IPS-15b (cell line): Measurements from ENCODE around the gene FXYD7.
A peak's percentile ranks its signal among the peaks of the same experiment; 100 is the strongest.

ENCODE experiments used
- H3K27me3 ChIP-seq: one replicate; pipeline ENCODE4 v1.6.1; 2013; ENCODE audit warnings: low read length; ENCODE audit not compliant: control insufficient read depth, insufficient read depth
- H3K36me3 ChIP-seq: one replicate; pipeline ENCODE4 v1.6.1; 2013; ENCODE audit warnings: low read length; ENCODE audit not compliant: control insufficient read depth, insufficient read depth
- H3K4me1 ChIP-seq: one replicate; pipeline ENCODE4 v1.6.1; 2013; ENCODE audit warnings: mild to moderate bottlenecking, low read length; ENCODE audit not compliant: control insufficient read depth, insufficient read depth
- H3K4me3 ChIP-seq: one replicate; pipeline ENCODE4 v1.5.1; 2013; ENCODE audit warnings: low read depth, low read length
- H3K9ac ChIP-seq: one replicate; pipeline ENCODE4 v1.6.1; 2013; ENCODE audit warnings: low read depth, mild to moderate bottlenecking, low read length
- H3K9me3 ChIP-seq: one replicate; pipeline ENCODE4 v1.6.1; 2013; ENCODE audit warnings: mild to moderate bottlenecking, low read length; ENCODE audit not compliant: control insufficient read depth, insufficient read depth

FXYD7 gene

DNA sequence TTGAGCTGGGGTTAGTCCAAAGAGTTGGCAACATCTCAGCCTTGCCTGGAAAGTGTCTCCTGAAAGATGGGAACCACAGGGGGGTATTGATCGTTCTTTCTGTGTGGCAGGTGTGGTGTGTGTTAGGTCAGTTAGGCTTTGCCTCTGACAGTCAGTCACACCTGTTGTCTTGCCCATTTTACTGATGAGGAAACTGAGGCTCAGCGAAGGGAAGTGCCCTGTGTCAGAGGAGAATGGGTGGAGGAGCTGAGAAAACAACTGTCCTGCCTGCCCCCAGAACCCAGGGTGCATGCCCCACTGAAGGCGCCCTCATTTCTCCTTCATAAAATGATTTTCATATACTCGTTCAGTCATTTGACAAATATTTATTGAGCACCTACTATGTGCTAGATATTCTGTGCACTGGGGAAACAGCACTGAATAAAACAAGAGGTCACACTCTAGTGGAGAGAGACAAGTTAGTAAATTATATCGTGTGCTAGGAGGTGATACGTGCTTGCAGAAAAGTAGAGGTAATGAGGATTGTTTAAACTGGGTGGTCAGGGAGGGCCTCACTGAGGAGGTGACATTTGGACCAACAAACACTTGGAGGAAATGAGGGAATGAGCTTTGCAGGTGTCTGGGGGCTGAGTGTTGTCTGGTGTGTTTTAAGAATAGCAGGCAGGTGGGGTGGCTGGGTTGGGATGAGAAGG lies 13.1 kb downstream of the FXYD7 start:
- Histone ChIP-seq H3K36me3 (peaks cover 15% of the 10 kb centered on the region), H3K4me3 (peak overlapping the region; percentile 86), H3K9me3 (no peaks in the 10 kb centered on the region), H3K27me3 (no peaks in the 10 kb centered on the region), H3K9ac (no peak overlapping the region), H3K4me1 (peaks cover 14% of the 10 kb centered on the region)

DNA sequence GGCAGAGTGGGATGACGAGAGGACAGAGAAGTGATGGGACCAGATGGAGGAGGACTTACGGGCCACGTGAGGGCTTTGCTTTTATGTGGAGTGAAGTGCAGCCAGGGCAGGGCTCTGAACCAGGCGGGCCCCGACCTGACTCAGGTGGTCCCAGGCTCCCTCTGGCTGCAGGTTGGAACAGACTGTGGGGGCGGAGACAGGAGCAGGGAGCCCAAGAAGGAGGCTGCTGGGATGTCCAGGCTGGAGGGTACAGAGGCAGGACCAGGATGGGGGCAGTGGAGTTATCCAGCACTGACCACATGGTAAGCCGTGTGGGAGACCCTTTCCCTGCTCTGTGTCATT lies 13.6 kb downstream of the FXYD7 start:
- no peaks in the 10 kb centered on the region for H3K9me3 ChIP-seq
- no peaks in the 10 kb centered on the region for H3K27me3 ChIP-seq
- no peak overlapping the region for H3K9ac ChIP-seq
- H3K4me1 ChIP-seq: peaks cover 14% of the 10 kb centered on the region
- H3K4me3 ChIP-seq: no peak overlapping the region
- H3K36me3 ChIP-seq: peaks cover 17% of the 10 kb centered on the region

DNA sequence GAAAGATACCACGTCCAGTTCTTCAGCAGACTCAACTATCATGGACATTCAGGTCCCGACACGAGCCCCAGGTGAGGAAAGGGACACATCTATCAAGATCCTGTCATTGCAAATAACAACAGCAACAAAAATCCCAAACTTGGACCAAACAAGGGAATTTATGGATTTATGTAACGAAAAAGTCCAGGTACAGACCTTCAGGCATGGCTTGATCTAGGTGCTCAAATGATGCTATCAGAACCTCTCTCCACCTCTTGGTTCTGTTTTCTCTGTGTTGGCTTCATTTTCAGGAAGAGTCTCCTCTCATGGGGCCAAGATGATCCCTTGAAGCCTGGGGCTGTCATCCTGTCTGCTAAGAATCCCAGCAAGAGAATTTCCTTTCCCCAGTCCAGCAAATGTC lies 14.4 kb downstream of the FXYD7 start:
- H3K9me3 ChIP-seq: no peaks in the 10 kb centered on the region
- H3K4me1 ChIP-seq: peaks cover 14% of the 10 kb centered on the region
- no peaks in the 10 kb centered on the region for H3K27me3 ChIP-seq
- peaks cover 20% of the 10 kb centered on the region for H3K36me3 ChIP-seq
- no peak overlapping the region for H3K4me3 ChIP-seq
- no peak overlapping the region for H3K9ac ChIP-seq

DNA sequence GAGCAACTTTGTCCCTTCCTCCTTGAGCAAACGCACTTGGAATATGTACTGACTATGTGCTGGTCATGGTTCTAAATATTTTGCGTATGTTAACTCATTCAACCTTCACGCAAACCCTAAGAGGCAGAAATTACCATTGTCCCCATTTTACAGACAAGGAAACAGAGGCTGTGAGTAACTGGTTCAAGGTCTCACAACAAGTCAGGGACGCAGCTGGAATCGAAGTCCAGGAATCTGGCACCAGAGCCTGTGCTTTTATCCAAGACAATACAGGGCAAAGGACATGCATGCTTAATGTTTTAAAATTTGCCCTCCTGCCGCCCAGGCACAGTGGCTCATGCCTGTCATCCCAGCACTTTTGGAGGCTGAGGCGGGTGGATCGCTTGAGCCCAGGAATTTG lies 16.6 kb downstream of the FXYD7 start:
- no peak overlapping the region for H3K9ac ChIP-seq
- H3K4me3 ChIP-seq: no peak overlapping the region
- peaks cover 34% of the 10 kb centered on the region for H3K36me3 ChIP-seq
- H3K4me1 ChIP-seq: peaks cover 7% of the 10 kb centered on the region
- H3K27me3 ChIP-seq: no peaks in the 10 kb centered on the region
- no peaks in the 10 kb centered on the region for H3K9me3 ChIP-seq

DNA sequence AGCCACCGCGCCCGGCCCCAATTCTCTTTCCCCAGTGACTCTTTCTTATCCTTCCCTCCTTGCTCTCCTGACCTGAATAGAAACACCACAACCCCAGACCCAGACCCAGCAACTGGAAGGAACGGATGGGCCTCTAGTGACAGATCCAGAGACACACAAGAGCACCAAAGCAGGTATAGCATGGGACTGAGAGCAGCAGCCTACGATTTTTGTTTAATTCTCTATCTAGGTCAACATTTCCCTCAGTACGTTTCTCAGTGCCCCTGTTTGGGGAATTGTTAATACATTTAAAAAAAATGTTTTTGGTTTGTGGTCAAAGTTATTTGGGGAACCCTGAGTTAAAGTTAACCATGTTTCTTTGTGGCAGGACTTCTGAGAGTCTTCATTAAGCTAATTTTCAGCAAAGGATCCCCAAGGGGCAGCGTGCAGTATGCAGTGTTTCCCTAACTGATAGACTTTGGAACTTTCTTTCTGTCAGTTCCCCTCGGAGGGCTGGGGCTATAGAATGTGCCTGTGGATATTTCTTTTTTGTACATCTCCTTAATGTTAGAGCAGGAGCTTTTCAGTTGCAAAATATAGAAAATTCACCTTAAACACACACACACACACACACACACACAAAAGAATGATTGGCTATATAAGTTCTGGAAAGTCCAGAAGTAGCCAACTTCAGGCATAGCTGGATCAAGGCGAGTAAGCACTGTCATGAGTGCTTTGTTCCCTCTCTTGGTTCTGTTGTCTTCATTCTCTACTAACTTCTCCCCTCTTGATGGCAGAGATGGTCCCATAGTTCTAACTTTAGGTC lies 17.8 kb downstream of the FXYD7 start:
- Histone ChIP-seq H3K4me1 (peaks cover 5% of the 10 kb centered on the region), H3K36me3 (peaks cover 44% of the 10 kb centered on the region), H3K4me3 (no peak overlapping the region), H3K9me3 (no peaks in the 10 kb centered on the region), H3K9ac (no peak overlapping the region), H3K27me3 (no peaks in the 10 kb centered on the region)

- Histone ChIP-seq H3K27me3 (no peaks in the 10 kb centered on the region), H3K36me3 (peaks cover 50% of the 10 kb centered on the region), H3K9ac (no peak overlapping the region), H3K4me1 (no peaks in the 10 kb centered on the region), H3K4me3 (no peak overlapping the region), H3K9me3 (no peaks in the 10 kb centered on the region)
Measured at GRCh38 chr19:35161434-35161743, 18.3 kb downstream of the FXYD7 start.

DNA sequence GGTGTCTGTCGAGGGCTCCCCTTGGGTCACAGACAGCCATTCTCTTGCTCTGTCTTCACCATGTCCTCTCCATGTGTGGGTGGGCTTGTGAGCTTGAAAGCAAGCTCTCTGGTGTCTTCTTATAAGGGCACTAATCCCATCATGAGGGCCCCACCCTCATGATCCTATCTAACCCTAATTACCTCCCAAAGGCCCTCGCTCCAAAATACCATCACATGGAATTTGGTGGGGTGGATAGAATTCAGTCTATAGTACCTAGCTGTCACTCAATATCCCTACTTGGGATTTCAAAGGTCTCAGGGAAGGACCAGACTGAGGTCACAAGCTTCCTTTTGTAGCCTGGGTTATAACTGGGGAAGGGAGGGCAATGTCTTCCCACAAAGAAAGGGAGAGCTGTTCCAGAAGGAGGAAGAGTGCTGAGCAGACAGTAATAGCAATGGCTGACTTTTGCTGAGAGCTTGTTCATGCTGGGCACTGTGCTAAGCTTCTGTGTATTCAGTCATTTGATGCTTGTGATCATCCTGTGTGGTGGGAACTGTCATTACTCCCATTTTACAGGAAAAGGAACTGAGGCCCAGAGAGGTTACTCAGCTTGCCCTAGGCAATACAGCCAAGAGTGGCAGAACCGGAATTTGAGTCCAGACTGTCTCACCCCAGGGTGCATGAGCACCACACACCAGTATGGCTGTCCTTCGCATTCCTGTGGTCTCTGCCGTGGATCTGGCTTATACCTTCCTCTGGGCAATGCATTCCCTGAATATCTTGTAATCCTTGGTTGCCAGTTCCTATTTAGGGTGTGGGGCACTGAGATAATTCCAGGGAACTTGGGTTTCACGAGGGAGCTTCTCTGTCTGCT lies 19.6 kb downstream of the FXYD7 start:
- Histone ChIP-seq H3K36me3 (peaks cover 60% of the 10 kb centered on the region), H3K9me3 (no peaks in the 10 kb centered on the region), H3K27me3 (no peaks in the 10 kb centered on the region), H3K9ac (no peak overlapping the region), H3K4me3 (no peak overlapping the region), H3K4me1 (no peaks in the 10 kb centered on the region)

- H3K36me3 ChIP-seq: peaks cover 61% of the 10 kb centered on the region
Measured at GRCh38 chr19:35164418-35164817, 21.4 kb downstream of the FXYD7 start.

GRCh38 chr19:35165200-35166058 lies 22.4 kb downstream of the FXYD7 start:
- Histone ChIP-seq H3K9me3 (no peaks in the 10 kb centered on the region), H3K36me3 (peaks cover 63% of the 10 kb centered on the region), H3K4me3 (no peak overlapping the region), H3K9ac (no peak overlapping the region), H3K27me3 (no peaks in the 10 kb centered on the region), H3K4me1 (no peaks in the 10 kb centered on the region)

More at GRCh38 chr19:35164418-35164817, 21.4 kb downstream of the FXYD7 start:
- Histone ChIP-seq H3K4me1 (no peaks in the 10 kb centered on the region), H3K4me3 (no peak overlapping the region), H3K9me3 (no peaks in the 10 kb centered on the region), H3K9ac (no peak overlapping the region), H3K27me3 (no peaks in the 10 kb centered on the region)

DNA sequence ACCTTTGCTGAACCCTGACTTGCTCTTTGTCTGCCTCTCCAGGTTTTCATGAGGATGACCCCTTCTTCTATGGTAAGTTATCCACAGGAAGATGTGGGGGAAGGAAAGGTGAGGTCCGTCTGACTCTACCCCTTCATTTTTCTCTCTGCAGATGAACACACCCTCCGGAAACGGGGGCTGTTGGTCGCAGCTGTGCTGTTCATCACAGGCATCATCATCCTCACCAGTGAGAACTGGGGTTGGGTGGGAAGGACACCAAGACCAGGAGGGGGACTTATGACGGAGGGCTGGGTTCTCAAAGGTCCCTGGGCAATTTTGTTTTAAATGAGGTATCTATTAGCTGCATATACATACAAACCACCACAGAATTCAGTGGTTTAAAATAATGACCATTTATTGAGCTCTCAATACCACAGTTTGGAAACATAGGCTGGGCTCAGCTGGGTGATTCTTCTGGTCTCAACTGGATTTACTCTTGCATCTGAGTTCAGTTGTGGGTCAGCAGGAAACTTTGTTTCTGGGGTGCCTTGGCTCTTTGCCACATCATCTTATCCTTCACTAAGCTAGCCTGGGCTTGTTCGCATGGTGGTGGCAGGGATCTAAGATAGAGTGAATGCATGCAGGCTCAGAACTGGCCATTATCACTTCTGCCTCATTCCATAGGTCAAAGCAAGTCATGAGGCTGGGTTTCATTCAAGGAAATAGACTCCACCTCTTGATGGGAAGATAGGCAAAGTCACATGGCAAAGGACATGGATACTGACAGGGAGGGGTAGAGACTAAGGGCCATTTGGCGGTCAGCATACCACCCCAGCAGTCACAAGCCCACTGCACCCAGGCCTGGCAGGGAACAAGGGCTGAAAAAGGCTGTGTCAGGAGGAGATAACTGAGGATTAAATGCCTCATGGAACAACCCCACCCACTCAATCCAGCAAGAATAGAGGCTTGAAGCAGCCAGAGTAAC lies 23.3 kb downstream of the FXYD7 start:
- no peaks in the 10 kb centered on the region for H3K27me3 ChIP-seq
- no peak overlapping the region for H3K9ac ChIP-seq
- H3K9me3 ChIP-seq: no peaks in the 10 kb centered on the region
- H3K4me1 ChIP-seq: no peaks in the 10 kb centered on the region
- peaks cover 59% of the 10 kb centered on the region for H3K36me3 ChIP-seq
- H3K4me3 ChIP-seq: no peak overlapping the region
